ENCODE measurements around the gene CAMK1D.

CAMK1D gene

GRCh38 chr10:12877150-12877549 is 527.8 kb downstream of the CAMK1D start:
- DNase-seq, result no peak

DNA sequence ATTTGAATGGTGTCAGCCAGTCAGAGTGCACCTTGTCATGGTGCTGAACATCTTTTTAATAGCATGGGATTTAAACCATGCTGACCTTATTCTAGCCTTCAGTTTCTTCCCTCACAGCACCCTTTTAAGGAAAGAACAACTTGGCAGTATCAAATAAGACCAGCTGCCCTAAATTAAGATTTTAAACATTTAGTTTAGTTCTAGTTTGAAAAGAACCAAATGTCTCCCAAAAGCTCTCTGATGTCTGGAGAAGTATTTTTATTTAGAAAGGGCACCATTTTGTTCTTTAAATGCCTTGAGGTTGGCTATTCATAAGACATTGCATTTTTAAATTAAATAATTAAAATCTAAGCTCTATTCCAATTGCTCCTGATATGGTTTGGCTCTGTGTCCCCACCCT is 531.1 kb downstream of the CAMK1D start:
- DNase-seq, result no peak

DNA sequence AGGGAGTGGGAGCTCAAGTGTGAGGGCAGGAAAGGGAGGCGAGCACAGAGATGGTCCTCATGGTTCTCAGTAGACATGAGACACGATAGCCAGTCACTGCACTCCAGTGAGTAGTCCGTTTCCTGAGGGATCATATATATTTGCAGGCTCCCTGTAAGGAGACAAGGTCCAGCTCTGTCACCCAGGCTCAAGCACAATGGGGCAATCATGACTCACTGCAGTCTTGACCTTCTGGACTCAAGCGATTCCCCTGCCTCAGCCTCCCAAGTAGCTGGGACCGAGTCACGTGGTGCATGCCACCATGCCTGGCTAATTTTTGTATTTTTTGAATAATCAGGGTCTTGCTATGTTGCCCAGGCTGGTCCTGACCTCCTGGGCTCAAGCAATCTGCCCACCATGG is 535.5 kb downstream of the CAMK1D start:
- DNase-seq, result no peak
